ENCODE measurements around the gene IQSEC3. TPM values are rescaled to one million over a fixed set of nuclear protein-coding genes. Genes with fewer than 3 reads are reported as not detected.

The IQSEC3 gene
- total and polyA plus RNA-seq, 2 of the 13 experiments (the other 11 are each of a cell fraction or from before 2014, with no cell fraction given) = not detected

DNA sequence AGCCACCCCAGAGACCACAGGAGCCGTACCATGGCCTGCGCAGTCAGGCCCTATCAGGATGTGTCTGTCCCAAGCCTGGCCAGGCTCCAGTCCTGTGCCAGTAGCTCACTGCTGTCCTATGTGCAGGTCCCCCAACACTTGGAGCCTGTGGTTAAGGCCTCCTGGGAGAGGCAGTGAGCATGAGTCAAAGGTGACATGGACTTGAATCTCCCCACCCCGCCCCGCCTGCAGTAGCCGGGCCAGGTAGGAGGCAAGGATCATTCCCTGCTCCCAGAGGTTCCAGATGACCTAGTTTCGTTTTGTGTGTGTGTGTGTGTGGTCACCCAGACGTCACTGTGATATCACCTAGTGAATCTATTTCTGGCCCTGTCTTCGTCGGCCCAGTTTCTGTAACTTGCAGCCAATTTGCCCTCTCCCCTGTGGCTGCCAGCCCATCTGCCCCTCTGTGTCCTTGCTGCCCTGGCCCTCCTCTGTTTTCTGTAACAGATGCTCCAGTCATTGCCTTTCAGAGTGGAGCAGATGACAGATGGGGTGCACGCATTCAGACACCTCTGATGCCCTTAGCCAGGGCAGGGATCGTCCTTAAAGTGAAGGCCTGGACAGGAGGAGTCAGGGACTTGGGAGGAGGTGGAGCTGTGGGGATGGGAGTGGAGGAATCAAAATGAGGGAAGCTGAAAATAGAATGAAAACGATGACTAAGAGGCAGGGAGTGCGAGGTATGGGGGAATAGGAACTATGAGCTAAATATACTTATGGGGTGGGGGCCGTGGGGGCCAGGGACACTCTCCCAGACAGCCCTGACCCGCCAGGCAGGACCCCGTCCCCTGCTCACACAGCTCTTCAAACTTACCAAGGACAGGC is 110.0 kb downstream of the IQSEC3 start (continued):
- TF ChIP-seq, protein P1, sequence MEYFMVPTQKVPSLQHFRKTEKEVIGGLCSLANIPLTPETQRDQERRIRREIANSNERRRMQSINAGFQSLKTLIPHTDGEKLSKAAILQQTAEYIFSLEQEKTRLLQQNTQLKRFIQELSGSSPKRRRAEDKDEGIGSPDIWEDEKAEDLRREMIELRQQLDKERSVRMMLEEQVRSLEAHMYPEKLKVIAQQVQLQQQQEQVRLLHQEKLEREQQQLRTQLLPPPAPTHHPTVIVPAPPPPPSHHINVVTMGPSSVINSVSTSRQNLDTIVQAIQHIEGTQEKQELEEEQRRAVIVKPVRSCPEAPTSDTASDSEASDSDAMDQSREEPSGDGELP (IDR thresholded peaks at IDR 0.05; ENCODE audit: borderline replicate concordance, low read depth) = peak; percentile 18; the same call in 1 of the 2 replicates
- TF ChIP-seq STAT5B (CRISPR knock-in tag; IDR thresholded peaks at IDR 0.05) (no peak), NR2F2 (IDR thresholded peaks at IDR 0.05; ENCODE audit: borderline replicate concordance, low read depth) (0 out of 2 replicates have a peak, but pooled peaks have one; percentile 18), ZNF263 (CRISPR knock-in tag; IDR thresholded peaks at IDR 0.05) (peak; percentile 41; the same call in 1 of the 2 replicates), ZIK1 (CRISPR knock-in tag; IDR thresholded peaks at IDR 0.05; ENCODE audit: borderline replicate concordance, low read depth) (no peak), PHF21A (CRISPR knock-in tag; IDR thresholded peaks at IDR 0.05) (peak; percentile 19; the same call in 1 of the 2 replicates), ZEB1 (IDR thresholded peaks at IDR 0.05; ENCODE audit: insufficient replicate concordance, low read depth) (peak; percentile 26), FOSL2 (CRISPR knock-in tag; IDR thresholded peaks at IDR 0.05) (peak; percentile 65; the same call in 1 of the 2 replicates), CREB1 (IDR thresholded peaks at IDR 0.05) (peak; percentile 82), CREB1 (CRISPR knock-in tag; IDR thresholded peaks at IDR 0.05) (peak; percentile 59; the same call in 1 of the 2 replicates), ZFY (CRISPR knock-in tag; IDR thresholded peaks at IDR 0.05) (peak; percentile 28; the same call in 1 of the 2 replicates), HOXA3 (CRISPR knock-in tag; IDR thresholded peaks at IDR 0.05) (peak; percentile 88)
- TF ChIP-seq, protein P2, sequence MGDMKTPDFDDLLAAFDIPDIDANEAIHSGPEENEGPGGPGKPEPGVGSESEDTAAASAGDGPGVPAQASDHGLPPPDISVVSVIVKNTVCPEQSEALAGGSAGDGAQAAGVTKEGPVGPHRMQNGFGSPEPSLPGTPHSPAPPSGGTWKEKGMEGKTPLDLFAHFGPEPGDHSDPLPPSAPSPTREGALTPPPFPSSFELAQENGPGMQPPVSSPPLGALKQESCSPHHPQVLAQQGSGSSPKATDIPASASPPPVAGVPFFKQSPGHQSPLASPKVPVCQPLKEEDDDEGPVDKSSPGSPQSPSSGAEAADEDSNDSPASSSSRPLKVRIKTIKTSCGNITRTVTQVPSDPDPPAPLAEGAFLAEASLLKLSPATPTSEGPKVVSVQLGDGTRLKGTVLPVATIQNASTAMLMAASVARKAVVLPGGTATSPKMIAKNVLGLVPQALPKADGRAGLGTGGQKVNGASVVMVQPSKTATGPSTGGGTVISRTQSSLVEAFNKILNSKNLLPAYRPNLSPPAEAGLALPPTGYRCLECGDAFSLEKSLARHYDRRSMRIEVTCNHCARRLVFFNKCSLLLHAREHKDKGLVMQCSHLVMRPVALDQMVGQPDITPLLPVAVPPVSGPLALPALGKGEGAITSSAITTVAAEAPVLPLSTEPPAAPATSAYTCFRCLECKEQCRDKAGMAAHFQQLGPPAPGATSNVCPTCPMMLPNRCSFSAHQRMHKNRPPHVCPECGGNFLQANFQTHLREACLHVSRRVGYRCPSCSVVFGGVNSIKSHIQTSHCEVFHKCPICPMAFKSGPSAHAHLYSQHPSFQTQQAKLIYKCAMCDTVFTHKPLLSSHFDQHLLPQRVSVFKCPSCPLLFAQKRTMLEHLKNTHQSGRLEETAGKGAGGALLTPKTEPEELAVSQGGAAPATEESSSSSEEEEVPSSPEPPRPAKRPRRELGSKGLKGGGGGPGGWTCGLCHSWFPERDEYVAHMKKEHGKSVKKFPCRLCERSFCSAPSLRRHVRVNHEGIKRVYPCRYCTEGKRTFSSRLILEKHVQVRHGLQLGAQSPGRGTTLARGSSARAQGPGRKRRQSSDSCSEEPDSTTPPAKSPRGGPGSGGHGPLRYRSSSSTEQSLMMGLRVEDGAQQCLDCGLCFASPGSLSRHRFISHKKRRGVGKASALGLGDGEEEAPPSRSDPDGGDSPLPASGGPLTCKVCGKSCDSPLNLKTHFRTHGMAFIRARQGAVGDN (CRISPR knock-in tag; IDR thresholded peaks at IDR 0.05) = peak; percentile 44; the same call in 1 of the 2 replicates
- TF ChIP-seq, protein P3, sequence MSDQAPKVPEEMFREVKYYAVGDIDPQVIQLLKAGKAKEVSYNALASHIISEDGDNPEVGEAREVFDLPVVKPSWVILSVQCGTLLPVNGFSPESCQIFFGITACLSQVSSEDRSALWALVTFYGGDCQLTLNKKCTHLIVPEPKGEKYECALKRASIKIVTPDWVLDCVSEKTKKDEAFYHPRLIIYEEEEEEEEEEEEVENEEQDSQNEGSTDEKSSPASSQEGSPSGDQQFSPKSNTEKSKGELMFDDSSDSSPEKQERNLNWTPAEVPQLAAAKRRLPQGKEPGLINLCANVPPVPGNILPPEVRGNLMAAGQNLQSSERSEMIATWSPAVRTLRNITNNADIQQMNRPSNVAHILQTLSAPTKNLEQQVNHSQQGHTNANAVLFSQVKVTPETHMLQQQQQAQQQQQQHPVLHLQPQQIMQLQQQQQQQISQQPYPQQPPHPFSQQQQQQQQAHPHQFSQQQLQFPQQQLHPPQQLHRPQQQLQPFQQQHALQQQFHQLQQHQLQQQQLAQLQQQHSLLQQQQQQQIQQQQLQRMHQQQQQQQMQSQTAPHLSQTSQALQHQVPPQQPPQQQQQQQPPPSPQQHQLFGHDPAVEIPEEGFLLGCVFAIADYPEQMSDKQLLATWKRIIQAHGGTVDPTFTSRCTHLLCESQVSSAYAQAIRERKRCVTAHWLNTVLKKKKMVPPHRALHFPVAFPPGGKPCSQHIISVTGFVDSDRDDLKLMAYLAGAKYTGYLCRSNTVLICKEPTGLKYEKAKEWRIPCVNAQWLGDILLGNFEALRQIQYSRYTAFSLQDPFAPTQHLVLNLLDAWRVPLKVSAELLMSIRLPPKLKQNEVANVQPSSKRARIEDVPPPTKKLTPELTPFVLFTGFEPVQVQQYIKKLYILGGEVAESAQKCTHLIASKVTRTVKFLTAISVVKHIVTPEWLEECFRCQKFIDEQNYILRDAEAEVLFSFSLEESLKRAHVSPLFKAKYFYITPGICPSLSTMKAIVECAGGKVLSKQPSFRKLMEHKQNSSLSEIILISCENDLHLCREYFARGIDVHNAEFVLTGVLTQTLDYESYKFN (CRISPR knock-in tag; conservative IDR thresholded peaks at IDR 0.05) = 0 out of 2 replicates have a peak, but pooled peaks have one; percentile 30
- TF ChIP-seq, protein P4, sequence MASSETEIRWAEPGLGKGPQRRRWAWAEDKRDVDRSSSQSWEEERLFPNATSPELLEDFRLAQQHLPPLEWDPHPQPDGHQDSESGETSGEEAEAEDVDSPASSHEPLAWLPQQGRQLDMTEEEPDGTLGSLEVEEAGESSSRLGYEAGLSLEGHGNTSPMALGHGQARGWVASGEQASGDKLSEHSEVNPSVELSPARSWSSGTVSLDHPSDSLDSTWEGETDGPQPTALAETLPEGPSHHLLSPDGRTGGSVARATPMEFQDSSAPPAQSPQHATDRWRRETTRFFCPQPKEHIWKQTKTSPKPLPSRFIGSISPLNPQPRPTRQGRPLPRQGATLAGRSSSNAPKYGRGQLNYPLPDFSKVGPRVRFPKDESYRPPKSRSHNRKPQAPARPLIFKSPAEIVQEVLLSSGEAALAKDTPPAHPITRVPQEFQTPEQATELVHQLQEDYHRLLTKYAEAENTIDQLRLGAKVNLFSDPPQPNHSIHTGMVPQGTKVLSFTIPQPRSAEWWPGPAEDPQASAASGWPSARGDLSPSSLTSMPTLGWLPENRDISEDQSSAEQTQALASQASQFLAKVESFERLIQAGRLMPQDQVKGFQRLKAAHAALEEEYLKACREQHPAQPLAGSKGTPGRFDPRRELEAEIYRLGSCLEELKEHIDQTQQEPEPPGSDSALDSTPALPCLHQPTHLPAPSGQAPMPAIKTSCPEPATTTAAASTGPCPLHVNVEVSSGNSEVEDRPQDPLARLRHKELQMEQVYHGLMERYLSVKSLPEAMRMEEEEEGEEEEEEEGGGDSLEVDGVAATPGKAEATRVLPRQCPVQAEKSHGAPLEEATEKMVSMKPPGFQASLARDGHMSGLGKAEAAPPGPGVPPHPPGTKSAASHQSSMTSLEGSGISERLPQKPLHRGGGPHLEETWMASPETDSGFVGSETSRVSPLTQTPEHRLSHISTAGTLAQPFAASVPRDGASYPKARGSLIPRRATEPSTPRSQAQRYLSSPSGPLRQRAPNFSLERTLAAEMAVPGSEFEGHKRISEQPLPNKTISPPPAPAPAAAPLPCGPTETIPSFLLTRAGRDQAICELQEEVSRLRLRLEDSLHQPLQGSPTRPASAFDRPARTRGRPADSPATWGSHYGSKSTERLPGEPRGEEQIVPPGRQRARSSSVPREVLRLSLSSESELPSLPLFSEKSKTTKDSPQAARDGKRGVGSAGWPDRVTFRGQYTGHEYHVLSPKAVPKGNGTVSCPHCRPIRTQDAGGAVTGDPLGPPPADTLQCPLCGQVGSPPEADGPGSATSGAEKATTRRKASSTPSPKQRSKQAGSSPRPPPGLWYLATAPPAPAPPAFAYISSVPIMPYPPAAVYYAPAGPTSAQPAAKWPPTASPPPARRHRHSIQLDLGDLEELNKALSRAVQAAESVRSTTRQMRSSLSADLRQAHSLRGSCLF (CRISPR knock-in tag; IDR thresholded peaks at IDR 0.05; ENCODE audit: borderline replicate concordance) = no peak
